SU-DHL-6 (cell line): Measurements from ENCODE around the gene ITIH4.

Experiments used
- H2AFZ ChIP-seq: fragments of 200-600 bp; sonication (generic); 2 replicates; pipeline ENCODE4 v1.6.1; 2014; ENCODE audit warnings: low read depth, mild to moderate bottlenecking, moderate library complexity, mixed read lengths, antibody characterized with exemption, low read length; ENCODE audit not compliant: severe bottlenecking
- H3F3A ChIP-seq: fragments of 200-600 bp; shearing (Covaris generic); 2 replicates; pipeline ENCODE4 v1.6.0; 2016; ENCODE audit warnings: antibody characterized with exemption, mild to moderate bottlenecking; ENCODE audit not compliant: insufficient read depth
- H3K27ac ChIP-seq: fragments of 200-600 bp; sonication (generic); 2 replicates; pipeline ENCODE4 v1.5.1; 2016; ENCODE audit warnings: low read depth, mild to moderate bottlenecking, low read length, moderate library complexity, mixed read lengths
- H3K27me3 ChIP-seq: fragments of 200-600 bp; sonication (generic), shearing (Covaris generic); 2 replicates; pipeline ENCODE4 v1.6.0; 2014; ENCODE audit warnings: mild to moderate bottlenecking, low read length
- H3K36me3 ChIP-seq: fragments of 200-600 bp; sonication (generic); 2 replicates; pipeline ENCODE4 v1.6.1; 2014; ENCODE audit warnings: mild to moderate bottlenecking, low read length, mixed read lengths
- H3K4me2 ChIP-seq: fragments of 300-600, 200-600 bp; shearing (Covaris generic), sonication (generic); 2 replicates; pipeline ENCODE4 v1.6.0; 2014; ENCODE audit warnings: low read length, low read depth, mild to moderate bottlenecking; ENCODE audit not compliant: poor library complexity, severe bottlenecking
- H3K4me3 ChIP-seq: fragments of 200-600 bp; sonication (generic); 2 replicates; pipeline ENCODE4 v1.5.1; 2014; ENCODE audit warnings: antibody characterized with exemption, low read length, mild to moderate bottlenecking, mixed read lengths; ENCODE audit not compliant: insufficient read depth, poor library complexity, severe bottlenecking
- H3K79me2 ChIP-seq: fragments of 200-600 bp; sonication (generic); 2 replicates; pipeline ENCODE4 v1.6.1; 2014; ENCODE audit warnings: mild to moderate bottlenecking, low read length, moderate library complexity; ENCODE audit not compliant: insufficient read depth
- H3K9ac ChIP-seq: fragments of 200-600 bp; sonication (generic); 2 replicates; pipeline ENCODE4 v1.7.0; 2014; ENCODE audit warnings: mild to moderate bottlenecking, low read length
- H3K9me2 ChIP-seq: fragments of 200-600 bp; sonication (generic); replicated peaks from 2 replicates; pipeline ENCODE4 v1.6.1; 2014; ENCODE audit warnings: low read length; ENCODE audit not compliant: insufficient read depth
- H3K9me3 ChIP-seq: fragments of 200-600 bp; sonication (generic); 2 replicates; pipeline ENCODE4 v1.6.1; 2014; ENCODE audit warnings: low read length, mixed read lengths; ENCODE audit not compliant: insufficient read depth
- H4K20me1 ChIP-seq: fragments of 200-600 bp; sonication (generic); 2 replicates; pipeline ENCODE4 v1.6.1; 2014; ENCODE audit warnings: low read depth, mild to moderate bottlenecking, antibody characterized with exemption, low read length, moderate library complexity, mixed read lengths
- CTCF ChIP-seq: fragments of 200-600 bp; sonication (generic); IDR thresholded peaks from one replicate; pipeline ENCODE4 v1.5.1; 2017; ENCODE audit warnings: antibody characterized with exemption, mild to moderate bottlenecking, low read length, moderate library complexity; ENCODE audit not compliant: insufficient read depth, poor library complexity, severe bottlenecking
- EZH2phosphoT487 ChIP-seq: fragments of 200-600 bp; sonication (generic), shearing (Covaris generic); conservative IDR thresholded peaks from 2 replicates; pipeline ENCODE4 v1.6.1; 2018; ENCODE audit warnings: mild to moderate bottlenecking, antibody characterized with exemption, low read length, moderate library complexity, mixed read lengths

The ITIH4 gene

GRCh38 chr3:52769786-52770455 is 60.6 kb downstream of the ITIH4 start:
- H3K36me3 ChIP-seq: no peaks in the 10 kb centered on the region
- no peaks in the 10 kb centered on the region for H3K27me3 ChIP-seq
- no peaks in the 10 kb centered on the region for H3K9me2 ChIP-seq
- peak overlapping the region; percentile 95 for H2AFZ ChIP-seq
- H3K4me3 ChIP-seq: peak overlapping the region; percentile 84
- no peak overlapping the region for H3K27ac ChIP-seq
- TF ChIP-seq EZH2phosphoT487 (no peak), CTCF (no peak)
- no peaks in the 10 kb centered on the region for H4K20me1 ChIP-seq
- H3K9me3 ChIP-seq: no peaks in the 10 kb centered on the region
- H3F3A ChIP-seq: no peaks in the 10 kb centered on the region; the same call in 1 of the 2 replicates
- peak overlapping the region; percentile 93 for H3K4me2 ChIP-seq
- no peaks in the 10 kb centered on the region for H3K79me2 ChIP-seq
- peak overlapping the region; percentile 66 for H3K9ac ChIP-seq

DNA sequence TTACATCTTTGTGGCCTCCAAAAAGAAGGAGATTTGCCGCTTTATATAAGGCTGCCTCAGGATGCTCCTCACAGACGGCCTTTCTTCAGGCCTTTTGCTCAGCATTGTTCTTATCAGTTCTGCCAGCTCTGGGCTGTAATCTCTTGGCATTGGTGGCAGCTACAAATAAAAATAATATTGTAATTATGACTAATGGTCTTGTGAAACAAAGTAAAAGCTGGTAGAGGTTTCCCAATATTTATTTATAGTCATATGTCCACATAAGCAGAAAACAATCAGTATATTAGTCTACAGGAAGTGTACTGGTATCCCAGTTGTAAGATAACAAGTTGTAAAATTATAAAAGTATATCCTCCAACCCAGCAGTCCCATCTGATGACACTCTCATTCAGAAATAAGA is 67.0 kb downstream of the ITIH4 start:
- Histone ChIP-seq H3K79me2 (no peaks in the 10 kb centered on the region), H3K27me3 (no peaks in the 10 kb centered on the region), H3K4me3 (no peak overlapping the region), H2AFZ (no peak overlapping the region), H3K9ac (no peak overlapping the region), H3K9me2 (no peaks in the 10 kb centered on the region), H3F3A (no peaks in the 10 kb centered on the region), H3K4me2 (no peak overlapping the region), H3K9me3 (no peaks in the 10 kb centered on the region), H4K20me1 (no peaks in the 10 kb centered on the region), H3K36me3 (no peaks in the 10 kb centered on the region; the same call in 1 of the 2 replicates), H3K27ac (no peak overlapping the region)
- no peak for TF ChIP-seq EZH2phosphoT487
- no peak for TF ChIP-seq CTCF
